Stimulated activated effector memory CD8-positive, alpha-beta T cell treated with anti-CD3 and anti-CD28 coated beads, Interleukin-12 subunit alpha, Interleukin-12 subunit beta, amount 100 ng/mL, for 72 hours (primary cell): ENCODE data around the gene YOD1.
A peak's percentile ranks its signal among the peaks of the same experiment; 100 is the strongest.

ENCODE experiments used
- ATAC-seq: fragments of 150-1000 bp; cut with Tn5 transposase; 2 replicates; pipeline ENCODE4 v1.10.0; 2021
- DNase-seq, 2 donors: peaks; one replicate each; pipeline ENCODE4 v3.0.0; 2021 to 2022; ENCODE audit warnings: low spot score in 2 of 2
- H3K27ac Mint-ChIP-seq: one replicate; pipeline ENCODE4 v1.8.0; 2022; ENCODE audit warnings: mild to moderate bottlenecking, mixed read lengths
- H3K36me3 Mint-ChIP-seq: one replicate; pipeline ENCODE4 v1.8.0; 2022; ENCODE audit warnings: mild to moderate bottlenecking, mixed read lengths
- H3K4me1 Mint-ChIP-seq: one replicate; pipeline ENCODE4 v1.8.0; 2022; ENCODE audit warnings: mixed read lengths
- H3K4me3 Mint-ChIP-seq: one replicate; pipeline ENCODE4 v1.8.0; 2022; ENCODE audit warnings: mild to moderate bottlenecking, mixed read lengths
- H3K9me3 Mint-ChIP-seq: one replicate; pipeline ENCODE4 v1.8.0; 2022; ENCODE audit warnings: mixed read lengths

Gene YOD1

DNA sequence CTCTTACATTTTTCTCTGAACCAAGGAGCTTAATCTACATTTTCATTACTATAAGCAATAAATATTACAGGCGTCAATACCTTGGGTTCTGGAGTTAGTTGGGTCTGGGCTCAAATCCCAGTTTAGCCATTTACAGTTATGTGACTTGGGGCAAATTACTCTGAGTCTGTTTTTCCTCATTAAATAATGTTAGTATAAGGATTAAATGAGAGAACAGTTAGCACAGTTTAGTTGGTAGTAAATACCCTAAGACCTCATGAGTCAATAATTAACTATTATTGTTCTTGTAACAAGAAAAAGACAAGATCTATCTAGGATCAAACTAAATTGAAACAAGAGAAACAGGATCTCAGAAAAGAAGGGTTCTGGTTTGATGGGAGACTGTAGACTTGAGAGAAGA lies 23.1 kb downstream of the YOD1 start:
- H3K4me3 Mint-ChIP-seq = no peak overlapping the region
- no peaks in the 10 kb centered on the region for H3K36me3 Mint-ChIP-seq
- DNase-seq = no peak
- no peak for ATAC-seq
- H3K9me3 Mint-ChIP-seq = no peaks in the 10 kb centered on the region
- H3K4me1 Mint-ChIP-seq = no peaks in the 10 kb centered on the region
- no peak overlapping the region for H3K27ac Mint-ChIP-seq

DNA sequence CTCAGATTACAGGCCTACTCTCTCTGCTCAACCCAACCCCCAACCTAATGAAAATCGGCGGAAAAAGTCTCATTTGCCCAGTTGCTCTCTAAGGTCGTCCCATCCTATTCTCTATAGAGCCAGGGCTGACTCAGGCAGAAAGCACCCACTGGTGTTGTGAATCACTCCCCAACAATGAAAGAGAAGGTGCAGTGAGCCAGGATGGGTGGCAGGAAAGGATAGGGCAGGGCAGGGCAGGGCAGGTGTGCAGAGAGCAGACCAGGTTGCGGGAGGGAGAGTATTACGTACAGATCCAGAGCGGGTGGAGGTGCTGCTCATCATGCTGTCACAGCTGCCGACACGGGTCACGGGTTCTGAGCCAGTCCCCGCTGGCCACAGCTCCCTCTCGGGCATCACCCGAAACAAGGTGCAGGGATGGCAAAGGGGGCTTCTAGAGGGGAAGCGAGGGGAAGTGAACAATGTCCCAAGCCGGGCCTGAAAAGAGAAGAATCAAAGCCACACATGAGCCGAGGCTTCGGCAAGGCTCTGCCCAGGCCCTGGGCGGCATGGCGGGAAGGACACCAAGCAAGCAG lies 23.7 kb downstream of the YOD1 start:
- H3K4me1 Mint-ChIP-seq = no peaks in the 10 kb centered on the region
- DNase-seq (no peak), ATAC-seq (no peak)
- no peak overlapping the region for H3K4me3 Mint-ChIP-seq
- H3K36me3 Mint-ChIP-seq = no peaks in the 10 kb centered on the region
- no peak overlapping the region for H3K27ac Mint-ChIP-seq
- H3K9me3 Mint-ChIP-seq = no peaks in the 10 kb centered on the region

DNA sequence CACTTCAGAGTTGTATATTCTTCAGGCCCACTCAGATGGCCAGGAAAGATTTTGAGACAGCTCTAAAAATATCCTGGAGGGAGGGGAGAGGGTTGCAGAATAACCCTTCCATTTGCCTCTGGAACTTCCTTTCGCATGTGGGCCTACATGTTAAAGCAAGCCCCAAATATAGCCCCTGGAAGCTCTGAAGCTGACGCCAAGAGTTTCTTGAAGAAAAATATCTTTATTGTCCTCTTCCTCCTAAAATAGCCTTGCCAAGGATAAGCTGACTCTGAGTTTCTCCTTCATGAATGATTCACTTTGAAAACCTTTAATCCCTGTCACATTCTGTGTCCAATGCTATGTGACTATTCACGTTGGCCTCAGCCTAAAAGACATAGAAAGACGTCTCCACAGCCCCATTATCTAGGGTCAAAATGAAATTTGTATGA lies 24.9 kb downstream of the YOD1 start:
- H3K4me3 Mint-ChIP-seq = no peak overlapping the region
- DNase-seq (no peak), ATAC-seq (no peak)
- no peaks in the 10 kb centered on the region for H3K9me3 Mint-ChIP-seq
- H3K4me1 Mint-ChIP-seq = peaks cover under 1% of the 10 kb centered on the region
- H3K27ac Mint-ChIP-seq = no peak overlapping the region
- H3K36me3 Mint-ChIP-seq = no peaks in the 10 kb centered on the region

DNA sequence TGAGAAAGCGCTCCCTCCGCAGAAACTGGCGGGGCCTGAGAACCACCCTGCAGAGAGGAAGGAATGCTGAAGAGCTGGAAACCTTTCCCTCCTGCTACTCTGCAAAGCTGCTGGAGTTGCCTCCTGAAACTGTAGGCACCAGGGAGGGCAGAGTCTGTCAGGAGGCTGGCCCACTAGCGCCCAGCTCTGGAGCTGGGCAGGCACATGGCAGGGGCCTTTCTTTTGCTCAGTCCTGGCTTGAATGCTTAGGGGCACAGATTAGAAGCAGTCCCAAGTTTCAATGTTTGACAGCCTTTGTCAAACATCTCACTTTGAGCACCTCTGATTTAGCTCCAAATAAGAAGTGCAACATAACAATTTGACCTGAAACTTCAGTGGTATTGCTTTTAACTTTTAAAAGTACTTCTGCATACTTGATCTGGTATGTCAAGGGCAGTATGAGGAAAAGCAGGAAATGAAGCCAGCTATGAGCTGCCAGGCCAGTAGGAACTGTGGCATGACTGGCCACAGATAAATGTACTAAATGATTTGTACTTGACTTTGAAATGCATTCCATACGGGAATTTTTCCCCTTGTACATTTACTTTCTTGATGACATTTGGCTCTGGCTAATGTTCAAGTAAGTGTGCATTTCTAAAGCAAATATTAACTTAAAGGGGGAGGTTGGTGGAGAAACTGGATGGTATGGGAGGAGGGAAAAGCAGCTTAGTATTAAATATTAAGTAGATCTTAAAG lies 25.7 kb downstream of the YOD1 start:
- peaks cover 6% of the 10 kb centered on the region for H3K4me1 Mint-ChIP-seq
- H3K36me3 Mint-ChIP-seq = no peaks in the 10 kb centered on the region
- DNase-seq = no peak
- H3K27ac Mint-ChIP-seq = no peak overlapping the region
- H3K9me3 Mint-ChIP-seq = no peaks in the 10 kb centered on the region
- no peak for ATAC-seq
- H3K4me3 Mint-ChIP-seq = no peak overlapping the region

DNA sequence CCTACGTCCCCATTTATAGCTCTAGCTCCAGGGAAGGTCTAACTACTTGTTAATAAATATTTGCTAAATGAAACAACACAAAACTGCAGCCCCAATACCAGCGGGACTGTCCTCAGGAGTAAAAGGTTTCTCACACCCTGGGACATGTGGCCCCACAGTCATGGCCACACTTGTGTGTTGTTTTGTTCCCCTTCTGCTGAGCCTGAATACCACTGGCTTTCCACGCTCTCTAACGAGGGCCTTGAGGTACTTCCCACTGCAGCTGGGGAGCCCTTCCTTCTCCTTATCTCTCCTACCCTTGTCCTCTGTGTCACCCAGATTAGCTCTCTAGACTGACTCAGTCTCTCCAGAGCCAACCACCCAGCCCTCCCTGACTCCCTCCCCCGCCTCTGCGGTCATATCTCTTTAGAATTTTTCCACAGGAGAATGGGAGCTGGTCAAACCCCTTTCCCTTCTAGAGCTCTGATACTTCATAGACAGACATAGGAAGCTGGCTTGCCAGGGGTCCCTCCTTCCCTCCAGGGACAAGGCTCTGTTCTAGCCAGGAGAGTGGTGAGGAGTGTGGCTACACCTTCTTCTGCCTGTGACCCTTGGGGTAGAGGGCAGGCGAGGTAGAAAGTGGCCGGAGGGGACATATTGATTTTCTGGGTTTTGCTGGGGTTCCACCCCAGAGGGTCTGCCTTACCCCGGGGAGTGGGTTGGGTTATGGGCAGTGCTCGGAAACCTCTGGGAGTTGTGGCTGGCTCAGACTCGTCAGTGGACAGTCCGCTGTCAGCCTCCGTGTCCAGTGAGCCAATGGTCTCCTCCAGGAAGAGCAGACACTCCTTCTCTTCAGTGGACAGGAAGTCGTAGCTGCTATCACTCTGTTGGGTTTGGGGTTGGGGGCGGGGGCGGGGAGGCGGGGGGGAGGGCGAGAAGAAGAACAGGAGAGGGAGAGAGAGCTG lies 26.5 kb downstream of the YOD1 start:
- no peaks in the 10 kb centered on the region for H3K9me3 Mint-ChIP-seq
- no peaks in the 10 kb centered on the region for H3K36me3 Mint-ChIP-seq
- no peak for DNase-seq
- no peak overlapping the region for H3K27ac Mint-ChIP-seq
- peaks cover 6% of the 10 kb centered on the region for H3K4me1 Mint-ChIP-seq
- H3K4me3 Mint-ChIP-seq = no peak overlapping the region
- no peak for ATAC-seq

DNA sequence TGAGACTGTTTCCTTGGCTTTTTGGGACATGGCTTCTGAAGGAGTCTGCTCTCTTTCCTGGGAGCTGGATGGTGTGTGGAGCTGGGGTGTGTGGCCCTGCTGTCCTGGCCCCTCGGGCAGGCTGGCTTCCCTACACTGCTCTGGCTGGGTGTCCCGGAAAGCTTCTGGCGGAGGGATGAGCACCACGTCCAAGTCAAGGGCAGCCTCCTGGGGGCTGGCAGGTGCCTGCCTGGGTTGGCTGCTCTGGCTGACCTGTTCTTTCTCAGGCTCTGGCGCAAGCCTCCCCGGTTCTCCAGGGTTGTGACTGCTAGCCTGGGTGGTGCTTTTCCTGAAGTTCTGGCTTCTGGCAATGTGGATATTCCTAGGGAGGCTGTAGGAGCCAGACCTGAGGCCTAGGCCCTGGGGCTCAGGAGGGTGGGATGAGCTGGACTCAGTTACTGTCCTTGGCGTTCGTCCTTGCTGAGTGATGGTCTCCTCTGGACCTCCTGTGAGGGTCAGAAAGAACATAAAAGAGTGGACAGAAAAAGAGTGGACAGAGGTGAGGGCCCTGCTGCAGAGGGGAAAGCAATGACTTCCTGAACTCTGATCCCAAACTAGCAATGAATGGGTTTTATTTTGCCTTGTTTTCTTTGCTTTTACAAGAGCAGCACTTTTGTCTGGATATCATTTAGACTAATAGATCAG lies 27.9 kb downstream of the YOD1 start:
- ATAC-seq (no peak), DNase-seq (no peak)
- Mint-ChIP-seq H3K9me3 (no peaks in the 10 kb centered on the region), H3K27ac (no peak overlapping the region), H3K36me3 (no peaks in the 10 kb centered on the region), H3K4me3 (no peak overlapping the region), H3K4me1 (peaks cover 6% of the 10 kb centered on the region)

DNA sequence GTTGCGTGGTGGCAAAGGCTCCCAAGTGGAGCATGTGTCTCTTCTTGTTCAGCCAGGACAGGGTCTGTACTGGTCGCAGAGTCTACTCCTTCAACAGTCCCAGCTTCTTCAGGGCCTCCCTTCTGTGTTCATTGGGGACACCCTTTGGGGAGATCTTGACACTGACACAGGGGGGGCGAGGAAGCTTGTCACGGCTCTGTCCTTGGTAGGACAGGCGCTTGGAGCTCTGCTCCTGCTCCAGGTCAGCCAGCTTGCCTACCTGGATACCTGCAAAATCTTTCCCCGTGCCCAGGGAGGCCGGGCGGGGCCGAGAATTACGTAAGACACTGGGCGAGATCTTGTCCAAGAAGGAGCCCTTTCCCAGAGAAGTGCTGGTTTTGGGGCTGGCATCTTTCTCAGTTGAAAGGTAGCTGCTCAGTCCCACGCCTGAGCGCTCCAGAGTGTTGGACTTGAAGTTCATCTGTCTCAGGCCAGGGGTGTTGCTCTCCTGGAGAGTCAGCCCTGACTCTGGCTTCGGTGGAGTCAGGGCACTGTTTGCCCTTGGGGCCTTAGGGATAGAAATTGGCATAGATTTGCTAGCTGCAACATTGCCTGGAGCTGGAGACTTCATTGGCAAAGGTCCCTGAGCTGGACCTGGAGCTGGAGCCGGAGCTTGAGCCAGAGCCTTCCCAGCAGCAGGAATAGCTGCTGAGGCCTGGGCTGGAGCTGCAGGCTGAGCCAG lies 29.0 kb downstream of the YOD1 start:
- no peak overlapping the region for H3K4me3 Mint-ChIP-seq
- H3K4me1 Mint-ChIP-seq = peaks cover 6% of the 10 kb centered on the region
- ATAC-seq (no peak), DNase-seq (no peak)
- no peak overlapping the region for H3K27ac Mint-ChIP-seq
- H3K36me3 Mint-ChIP-seq = no peaks in the 10 kb centered on the region
- no peaks in the 10 kb centered on the region for H3K9me3 Mint-ChIP-seq

DNA sequence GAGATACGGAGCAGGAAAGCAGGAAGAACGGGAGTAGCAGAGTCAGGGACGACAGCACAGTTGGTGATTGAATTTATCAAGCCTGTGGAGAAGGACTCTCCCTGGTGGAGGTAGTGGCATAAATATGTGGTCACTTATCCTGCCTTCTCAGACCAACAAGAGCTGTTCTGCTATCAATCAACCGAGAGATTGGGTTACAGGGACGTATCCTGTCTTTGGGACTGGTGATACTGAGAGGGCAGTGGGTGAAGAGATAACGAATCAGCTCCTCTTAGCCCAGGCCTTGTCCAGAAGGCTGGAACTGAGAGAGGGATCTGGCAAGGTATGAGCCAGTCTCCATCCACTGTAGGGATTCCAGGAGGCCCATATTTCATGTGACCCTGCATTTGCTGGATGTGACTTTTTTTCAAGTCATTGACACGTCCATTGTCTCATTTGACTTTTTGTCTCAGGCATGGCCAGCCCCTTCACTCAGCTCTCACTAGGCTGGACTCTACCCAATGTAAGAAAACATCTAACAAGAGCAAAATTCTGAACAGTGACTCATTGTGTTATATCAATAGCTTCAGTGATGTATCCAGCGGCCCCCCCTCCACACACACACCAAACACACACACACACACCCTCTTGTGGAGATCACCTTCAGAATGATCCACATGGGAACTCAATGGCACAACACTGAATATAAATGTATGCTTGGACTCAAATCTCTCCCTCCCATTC lies 29.7 kb downstream of the YOD1 start:
- Mint-ChIP-seq H3K27ac (peak overlapping the region; percentile 66), H3K9me3 (no peaks in the 10 kb centered on the region), H3K4me3 (no peak overlapping the region), H3K36me3 (no peaks in the 10 kb centered on the region), H3K4me1 (peaks cover 6% of the 10 kb centered on the region)
- no peak for DNase-seq
- no peak for ATAC-seq

DNA sequence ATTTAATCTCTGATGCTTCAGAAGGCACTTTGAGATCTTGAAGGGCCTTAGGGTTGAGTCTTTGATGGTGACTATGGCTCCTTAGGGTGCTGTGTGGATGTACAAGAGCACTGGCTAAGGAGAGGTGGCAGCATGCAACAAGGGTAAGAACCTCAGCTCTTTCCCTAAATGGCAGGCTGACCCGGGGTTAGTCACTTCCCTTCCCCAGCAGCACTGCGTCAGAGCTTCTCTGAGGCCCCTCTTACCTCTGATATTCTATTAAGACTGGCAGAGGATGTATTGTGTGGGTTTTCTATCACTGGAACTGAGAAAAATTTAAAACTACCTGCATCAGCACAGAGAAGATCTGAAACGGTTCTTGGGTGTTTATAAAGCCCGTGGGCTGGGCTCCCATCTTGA lies 30.3 kb downstream of the YOD1 start:
- Mint-ChIP-seq H3K36me3 (no peaks in the 10 kb centered on the region), H3K4me3 (no peak overlapping the region), H3K4me1 (peaks cover 11% of the 10 kb centered on the region), H3K27ac (peak overlapping the region; percentile 66), H3K9me3 (no peaks in the 10 kb centered on the region)
- ATAC-seq = peak; percentile 68
- no peak for DNase-seq

DNA sequence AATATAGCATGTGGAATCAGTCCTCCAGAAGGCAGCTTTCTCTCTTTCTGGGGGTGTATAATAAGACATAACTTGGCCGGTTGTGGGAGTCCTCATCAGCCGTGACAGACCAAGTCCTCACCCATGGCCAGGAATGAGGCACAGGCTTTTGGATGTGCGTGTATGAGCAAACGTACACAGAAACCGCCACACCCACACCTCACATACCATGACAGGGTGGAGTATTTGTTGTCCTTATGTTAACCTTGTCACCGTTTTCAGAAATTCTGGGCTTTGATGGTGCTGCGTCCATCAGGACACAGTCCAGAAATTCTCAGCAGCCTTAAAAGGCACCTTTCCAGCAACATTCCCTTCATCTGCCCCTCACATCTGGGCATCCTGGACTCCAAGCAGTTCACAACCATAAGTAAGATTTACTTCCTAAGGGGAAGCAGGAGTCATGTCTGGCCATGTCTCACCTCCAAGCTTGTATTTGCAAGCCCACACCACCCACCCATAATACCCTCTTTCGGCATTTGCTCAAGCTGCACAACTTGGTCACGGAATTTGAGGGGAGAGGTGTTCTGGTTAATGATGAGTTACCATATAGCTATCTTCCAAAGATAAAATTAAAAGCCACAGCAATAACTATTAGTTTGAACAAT lies 30.8 kb downstream of the YOD1 start:
- H3K4me1 Mint-ChIP-seq = peaks cover 12% of the 10 kb centered on the region
- no peak overlapping the region for H3K27ac Mint-ChIP-seq
- DNase-seq (no peak), ATAC-seq (no peak)
- H3K4me3 Mint-ChIP-seq = no peak overlapping the region
- H3K36me3 Mint-ChIP-seq = no peaks in the 10 kb centered on the region
- H3K9me3 Mint-ChIP-seq = no peaks in the 10 kb centered on the region

DNA sequence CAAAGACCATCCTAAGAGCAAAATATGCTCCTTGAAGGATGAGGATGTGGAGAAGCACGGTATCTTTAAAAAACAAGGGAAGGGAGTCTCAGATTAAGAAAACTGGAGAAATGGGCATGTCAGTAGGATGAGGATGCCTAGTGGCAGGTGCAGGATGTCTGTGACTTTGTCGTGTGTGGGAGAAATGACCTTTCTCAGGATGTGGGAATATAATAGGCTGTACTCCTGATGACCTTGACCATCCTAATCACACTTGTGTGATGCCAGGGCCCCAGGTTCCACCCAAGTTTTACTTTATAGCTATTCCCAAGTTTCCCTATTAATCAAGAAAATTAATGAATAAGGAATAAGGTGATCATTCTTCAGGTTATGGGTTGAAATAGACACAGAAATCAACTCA lies 31.3 kb downstream of the YOD1 start:
- Mint-ChIP-seq H3K27ac (no peak overlapping the region), H3K4me1 (peaks cover 12% of the 10 kb centered on the region), H3K9me3 (no peaks in the 10 kb centered on the region), H3K4me3 (no peak overlapping the region), H3K36me3 (no peaks in the 10 kb centered on the region)
- DNase-seq (no peak), ATAC-seq (no peak)

DNA sequence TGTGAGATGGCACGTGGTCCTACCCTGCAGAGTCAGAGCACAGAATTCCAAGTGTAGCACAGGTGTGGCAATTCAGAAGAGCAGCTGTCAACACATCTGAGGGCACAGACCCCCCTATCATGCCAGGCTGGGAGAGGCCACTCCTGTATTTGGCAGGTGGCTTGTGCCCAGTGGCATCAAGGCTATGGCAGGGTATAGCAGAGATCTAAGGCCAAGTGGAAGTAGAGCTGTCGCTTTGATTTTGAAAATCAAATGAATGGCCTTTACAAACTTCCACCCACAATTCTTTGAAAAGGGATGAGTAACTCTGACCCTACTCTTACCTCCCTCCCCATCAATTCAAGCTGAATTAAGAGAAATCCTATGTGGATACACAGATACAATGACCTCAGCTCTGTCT lies 31.8 kb downstream of the YOD1 start:
- no peaks in the 10 kb centered on the region for H3K36me3 Mint-ChIP-seq
- no peak overlapping the region for H3K4me3 Mint-ChIP-seq
- DNase-seq (no peak), ATAC-seq (no peak)
- H3K9me3 Mint-ChIP-seq = no peaks in the 10 kb centered on the region
- H3K4me1 Mint-ChIP-seq = peaks cover 12% of the 10 kb centered on the region
- H3K27ac Mint-ChIP-seq = no peak overlapping the region

DNA sequence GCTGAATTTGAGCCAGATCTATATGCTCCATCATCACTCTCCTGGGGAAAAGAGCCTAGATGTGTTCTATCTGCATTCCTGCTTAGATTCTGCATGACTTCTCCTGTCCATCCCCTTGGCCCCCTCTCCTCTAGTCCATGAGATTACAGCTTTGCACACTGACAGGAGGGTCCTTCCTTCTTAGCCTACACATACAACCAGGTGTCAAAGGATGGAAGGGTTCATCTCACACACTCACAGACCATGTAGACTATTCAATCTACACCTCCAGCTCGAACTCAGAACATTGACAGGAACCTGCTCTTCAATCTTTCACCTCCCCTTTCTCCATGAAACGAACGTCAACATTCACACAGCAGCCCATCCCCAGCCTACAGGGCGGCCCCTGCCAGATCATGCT lies 32.3 kb downstream of the YOD1 start:
- no peak overlapping the region for H3K4me3 Mint-ChIP-seq
- DNase-seq = no peak

More for the DNA sequence above, 32.3 kb downstream of the YOD1 start:
- Mint-ChIP-seq H3K4me1 (peaks cover 12% of the 10 kb centered on the region), H3K27ac (no peak overlapping the region), H3K36me3 (no peaks in the 10 kb centered on the region), H3K9me3 (no peaks in the 10 kb centered on the region)
- no peak for ATAC-seq
